Measurements from ENCODE around the gene BCAP29.

GRCh38 chr7:107564553-107565298 is 15.3 kb upstream of the BCAP29 start:
- TF ChIP-seq CREB1 (IDR thresholded peaks at IDR 0.05): no peak
- no peak for TF ChIP-seq CHD7 (IDR thresholded peaks at IDR 0.05; ENCODE audit: insufficient replicate concordance, low read length)
- no peak for TF ChIP-seq CEBPB (IDR thresholded peaks at IDR 0.05; ENCODE audit: low read depth, low read length)

Data from H1 (cell line).